GM13976 (cell line): ENCODE measurements around the gene TMSB10.
A peak's percentile ranks its signal among the peaks of the same experiment; 100 is the strongest.

Source experiments
- DNase-seq: peaks from one replicate; pipeline ENCODE4 v3.0.0; 2012; ENCODE audit warnings: low spot score
- CTCF ChIP-seq: IDR thresholded peaks from 2 replicates; pipeline ENCODE4 v1.5.1; 2012; ENCODE audit warnings: borderline replicate concordance, mild to moderate bottlenecking; ENCODE audit not compliant: insufficient read depth; ENCODE audit errors: extremely low read depth, missing control alignments, control extremely low read depth
- in situ Hi-C: fragments of 300-500 bp; cut with MboI; formaldehyde crosslinking; loops from one replicate; pipeline ENCODE4 v1.12.0; 2022; ENCODE audit warnings: low sequenced_read_pairs, mixed read lengths, inconsistent platforms; ENCODE audit not compliant: unreplicated experiment

Gene TMSB10

GRCh38 chr2:84879584-84880394 is 25.7 kb upstream of the TMSB10 start:
- in situ Hi-C loops: loop anchor here (10.0 kb wide), 1 partner anchor 385 kb away; no protein-coding TSS in a partner anchor

GRCh38 chr2:84880395-84880644 is 25.1 kb upstream of the TMSB10 start:
- no peak for DNase-seq
- TF ChIP-seq CTCF: no peak
- in situ Hi-C loops: no loop called here

More at GRCh38 chr2:84879584-84880394, 25.7 kb upstream of the TMSB10 start:
- TF ChIP-seq CTCF: no peak
- peak; percentile 49 for DNase-seq

GRCh38 chr2:84880645-84881521 is 24.6 kb upstream of the TMSB10 start, which contains the start of gene TRABD2A:
Gene TRABD2A (minus strand): TSS chr2:84881084. CDS start chr2:84881039, 45 bp downstream.
- in situ Hi-C loops: no loop called here

GRCh38 chr2:84881581-84882413 is 23.7 kb upstream of the TMSB10 start:
- peak; percentile 70 for DNase-seq
- peak; percentile 72 for TF ChIP-seq CTCF
- in situ Hi-C loops: no loop called here

More at GRCh38 chr2:84880645-84881521, 24.6 kb upstream of the TMSB10 start, which contains the start of gene TRABD2A:
- peak; percentile 49 for DNase-seq
- no peak for TF ChIP-seq CTCF

- in situ Hi-C loops: no loop called here
- no peak for DNase-seq
- no peak for TF ChIP-seq CTCF
These were observed 23.1 kb upstream of the TMSB10 start for GRCh38 chr2:84882414-84882738.
